Activated CD8-positive, alpha-beta T cell treated with anti-CD3 and anti-CD28 coated beads for 36 hours (primary cell): ENCODE data around the gene KIR2DL1. TPM values are rescaled to one million over a fixed set of nuclear protein-coding genes. Genes with fewer than 3 reads are reported as not detected.

Experiments used
- total RNA-seq, 2 experiments: library from RNA; stranded (reverse); gene quantifications; one replicate each; pipeline ENCODE4 v1.2.3, GENCODE V29; 2021

KIR2DL1 gene
- total RNA-seq, 2 experiments from 2014 or later, result not detected

Other genes starting within 250 kb of the KIR2DL1 start
- gene LILRA2, start 196.0 kb upstream of the KIR2DL1 start, total RNA-seq, result not detected
- gene LILRA1, start 176.2 kb upstream of the KIR2DL1 start, total RNA-seq, result not detected
- 1 to 10 TPM; 1.2 to 1.6 TPM for gene LILRB1, start 139.3 kb upstream of the KIR2DL1 start, total RNA-seq
- not detected for gene LILRB4, start 106.8 kb upstream of the KIR2DL1 start, total RNA-seq
- not detected for gene KIR3DL3, start 45.4 kb upstream of the KIR2DL1 start, total RNA-seq
- gene KIR2DL3, start 31.3 kb upstream of the KIR2DL1 start, total RNA-seq, result not detected
- not detected for gene KIR2DL4, start 33.8 kb downstream of the KIR2DL1 start, total RNA-seq
- under 1 TPM in 1 of 2 experiments, not detected in 1; 0.14 TPM for gene KIR3DL1, start 46.7 kb downstream of the KIR2DL1 start, total RNA-seq
- gene KIR2DS4, start 62.9 kb downstream of the KIR2DL1 start, total RNA-seq, result under 1 TPM; 0.25 to 0.38 TPM
- gene KIR3DL2, start 80.7 kb downstream of the KIR2DL1 start, total RNA-seq, result under 1 TPM; 0.14 to 0.27 TPM
- gene FCAR, start 104.4 kb downstream of the KIR2DL1 start, total RNA-seq, result not detected
- under 1 TPM; 0.58 to 0.68 TPM for gene NCR1, start 136.4 kb downstream of the KIR2DL1 start, total RNA-seq
- gene NLRP7, start 177.7 kb downstream of the KIR2DL1 start, total RNA-seq, result not detected
- 10 to 100 TPM in 1 of 2 experiments, 1 to 10 TPM in 1; 9.5 to 11.7 TPM for gene NLRP2, start 196.6 kb downstream of the KIR2DL1 start, total RNA-seq